Stimulated activated CD8-positive, alpha-beta memory T cell treated with anti-CD3 and anti-CD28 coated beads, Interleukin-15, amount 100 ng/mL, for 24 hours (primary cell): Measurements from ENCODE around the gene APOL1.
"Not testable (repeated sequence)": the region's sequence is repeated elsewhere in the genome, so short reads cannot be mapped to it uniquely, and the experiment has no call there.

Source experiments
- DNase-seq: peaks from one replicate; pipeline ENCODE4 v3.0.0-alpha.2; 2020; ENCODE audit warnings: low read depth

APOL1 gene

GRCh38 chr22:36225333-36225922 is 27.5 kb upstream of the APOL1 start:
- DNase-seq: no peak

GRCh38 chr22:36226189-36226588 is 26.7 kb upstream of the APOL1 start:
- DNase-seq: no peak

GRCh38 chr22:36227396-36227795 is 25.5 kb upstream of the APOL1 start:
- DNase-seq: no peak

DNA sequence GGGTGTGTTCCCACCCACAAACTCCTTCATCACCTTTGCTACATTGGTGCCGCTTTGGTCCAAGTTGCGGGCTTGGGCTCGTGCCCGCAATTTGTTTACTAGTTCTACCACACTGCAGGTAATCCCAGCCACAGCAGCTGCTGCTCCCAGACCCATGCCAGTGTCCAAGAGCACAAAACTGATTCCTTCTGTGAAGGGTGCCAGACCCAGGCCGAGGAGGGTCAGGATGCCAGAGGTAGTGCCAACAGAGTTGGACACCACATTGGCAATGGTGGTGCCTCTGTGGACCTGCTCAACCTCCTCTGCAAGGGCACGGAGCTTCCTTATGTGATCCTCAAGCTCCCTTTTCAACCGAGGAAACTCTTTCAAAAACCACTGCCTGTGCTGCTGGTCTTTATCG is 25.1 kb upstream of the APOL1 start:
- DNase-seq: no peak

- not testable (repeated sequence) for DNase-seq
Measured at GRCh38 chr22:36228369-36228768, 24.6 kb upstream of the APOL1 start.

DNA sequence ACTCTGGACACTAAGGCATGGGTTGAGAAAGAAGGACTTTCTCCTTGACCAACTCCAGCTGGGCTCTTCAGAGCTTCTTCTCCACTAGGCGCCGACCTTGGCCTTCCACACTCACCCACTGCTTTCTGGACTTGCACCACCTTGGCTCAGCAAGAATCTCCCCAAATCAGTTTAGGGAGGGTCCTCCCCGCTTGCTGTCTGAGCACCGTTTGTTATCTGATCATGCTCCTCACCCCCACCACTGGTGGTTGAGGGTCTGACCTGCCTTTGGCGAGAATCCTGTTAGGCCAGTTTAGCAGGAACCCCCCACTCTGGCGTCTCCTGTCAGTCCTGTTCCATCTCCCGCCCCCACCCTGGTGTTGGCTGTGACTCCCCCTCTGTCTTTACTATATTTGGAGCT is 24.0 kb upstream of the APOL1 start:
- DNase-seq: no peak

DNA sequence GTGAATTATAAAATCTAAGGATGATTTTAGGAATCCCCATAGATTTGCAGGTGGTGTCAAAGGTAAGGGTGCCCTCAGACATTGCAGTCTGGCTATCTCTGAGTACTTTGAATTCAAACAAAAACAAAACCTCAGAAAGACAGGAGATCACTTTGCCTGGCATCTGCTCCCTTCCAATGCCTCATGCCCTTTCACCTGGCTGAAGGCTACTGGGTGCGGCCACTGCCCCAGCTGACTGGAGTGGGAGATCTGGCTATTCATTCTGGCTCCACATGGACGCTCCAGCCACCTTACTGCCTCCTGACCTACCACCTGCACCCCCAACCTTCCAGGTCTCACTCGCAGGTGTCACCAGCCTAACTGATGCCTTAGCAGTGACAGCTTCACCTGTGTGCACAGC is 23.3 kb upstream of the APOL1 start:
- DNase-seq: not testable (repeated sequence)

GRCh38 chr22:36231051-36231450 is 21.9 kb upstream of the APOL1 start:
- not testable (repeated sequence) for DNase-seq

DNA sequence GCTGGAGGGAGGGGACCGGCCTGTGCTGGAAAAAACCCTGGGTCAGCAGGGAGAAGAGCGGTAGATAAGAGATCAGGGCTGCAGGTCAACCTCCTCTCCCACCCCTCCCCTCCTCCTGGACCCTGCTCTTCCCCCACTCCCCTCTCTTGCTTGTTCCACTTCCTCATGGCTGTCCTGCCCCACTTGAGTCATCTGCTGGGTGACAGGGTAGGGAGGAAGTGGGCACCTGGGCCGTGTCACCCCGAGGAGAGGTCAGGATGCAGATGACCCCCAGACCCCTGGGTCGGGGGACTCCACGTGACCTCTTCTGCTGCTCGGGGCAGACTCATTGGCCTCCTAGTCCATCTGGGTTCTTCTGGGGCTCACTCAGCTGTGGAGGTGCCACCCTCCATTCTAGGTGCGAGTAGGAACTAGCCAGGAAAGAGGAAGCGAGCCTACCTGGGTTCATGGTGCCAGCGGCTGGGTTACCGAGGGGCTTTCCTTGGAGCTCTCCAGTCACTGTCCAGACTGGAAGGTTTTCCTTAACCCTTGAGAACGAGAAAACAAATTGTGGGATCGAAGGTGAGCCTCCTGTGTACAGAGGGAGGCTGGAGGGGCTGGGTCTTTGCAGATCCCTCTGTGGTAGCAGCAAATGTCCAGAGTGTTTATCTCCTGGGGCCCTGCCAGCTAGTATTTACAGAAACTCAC is 20.1 kb upstream of the APOL1 start:
- DNase-seq: no peak

GRCh38 chr22:36233796-36234195 is 19.1 kb upstream of the APOL1 start:
- no peak for DNase-seq

- DNase-seq: no peak
Measured at GRCh38 chr22:36234213-36234612, 18.7 kb upstream of the APOL1 start.

DNA sequence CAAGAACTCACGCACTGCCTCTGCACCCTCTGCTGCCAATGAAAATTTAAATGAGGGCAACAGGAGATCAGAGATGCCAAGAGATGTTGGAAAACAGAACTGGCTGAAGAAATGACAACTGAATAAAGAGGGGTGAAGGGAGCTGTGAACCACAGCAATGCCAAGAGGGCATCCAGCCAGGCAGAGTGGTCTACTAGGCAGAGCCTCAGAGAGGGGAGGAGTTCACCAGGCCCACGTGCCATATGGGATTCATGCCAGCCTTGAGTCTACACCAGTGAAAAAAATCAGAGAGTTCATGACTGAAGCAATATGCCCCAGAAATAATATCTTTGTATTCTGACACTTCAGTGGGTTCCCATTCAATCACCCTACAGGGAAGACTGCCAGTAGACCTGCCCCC is 18.0 kb upstream of the APOL1 start:
- no peak for DNase-seq

DNA sequence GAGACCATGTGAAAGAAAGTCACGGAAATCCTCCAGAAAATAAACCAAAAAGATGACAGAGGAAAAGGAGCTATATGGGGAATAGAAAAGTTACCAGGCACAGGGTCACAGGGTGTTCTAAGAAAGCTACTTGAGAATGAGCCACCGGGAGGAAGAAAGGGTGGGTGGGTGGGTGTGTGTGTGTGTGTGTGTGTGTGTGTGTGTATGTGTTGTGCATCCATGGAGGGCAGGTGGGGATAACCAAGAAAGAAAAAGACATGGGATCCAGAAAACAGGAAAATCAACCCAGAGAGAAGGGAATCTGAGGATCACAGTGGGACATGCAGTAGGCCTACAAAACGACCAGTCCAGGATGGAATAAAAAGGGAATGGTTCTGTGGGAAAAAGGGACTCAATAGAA is 17.3 kb upstream of the APOL1 start:
- no peak for DNase-seq

DNA sequence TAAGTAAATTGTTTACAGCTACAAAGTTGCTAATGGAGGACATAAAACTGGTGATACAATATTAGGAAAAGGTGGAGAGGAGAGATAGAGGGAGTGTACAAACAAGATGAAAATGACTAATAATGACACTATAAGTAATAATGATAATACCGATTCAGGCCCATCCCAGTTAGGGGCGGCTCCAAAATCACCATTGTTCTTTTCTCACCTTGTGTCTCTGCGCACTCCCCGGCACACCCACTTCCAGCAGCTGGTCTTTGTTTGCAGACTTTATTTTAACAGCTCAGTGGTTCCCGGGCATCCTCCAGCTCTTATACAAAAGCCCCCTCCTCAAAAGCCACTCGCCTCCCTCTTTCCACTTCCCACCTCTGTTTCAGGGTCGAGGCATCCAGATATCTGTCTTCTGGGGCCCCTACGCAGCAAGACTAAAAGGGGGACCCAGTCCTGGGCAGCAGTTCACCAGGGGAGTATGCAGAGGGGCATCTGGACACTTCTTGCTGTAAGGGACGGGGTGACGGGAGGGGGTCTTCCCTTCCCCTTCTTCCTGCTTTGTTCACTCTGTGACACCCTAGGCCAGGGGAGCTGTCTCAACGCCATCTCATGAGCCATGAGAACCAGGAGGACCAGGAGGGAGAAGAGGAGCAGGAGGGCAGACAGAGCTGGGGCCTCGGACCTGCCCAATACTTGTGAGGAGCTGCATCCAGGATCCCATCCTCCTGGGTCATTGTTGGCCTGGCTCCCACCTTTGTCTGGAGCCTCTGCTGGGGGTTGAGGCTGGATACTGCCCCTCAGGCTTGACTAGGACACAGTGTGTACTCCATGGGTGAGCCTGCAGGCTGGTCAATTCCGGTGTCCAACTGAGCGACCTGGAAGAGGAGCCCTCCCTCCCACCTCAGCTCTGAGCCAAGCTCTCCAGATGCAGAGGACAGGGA is 16.3 kb upstream of the APOL1 start:
- no peak for DNase-seq

GRCh38 chr22:36237462-36238372 is 15.2 kb upstream of the APOL1 start:
- DNase-seq: no peak

DNA sequence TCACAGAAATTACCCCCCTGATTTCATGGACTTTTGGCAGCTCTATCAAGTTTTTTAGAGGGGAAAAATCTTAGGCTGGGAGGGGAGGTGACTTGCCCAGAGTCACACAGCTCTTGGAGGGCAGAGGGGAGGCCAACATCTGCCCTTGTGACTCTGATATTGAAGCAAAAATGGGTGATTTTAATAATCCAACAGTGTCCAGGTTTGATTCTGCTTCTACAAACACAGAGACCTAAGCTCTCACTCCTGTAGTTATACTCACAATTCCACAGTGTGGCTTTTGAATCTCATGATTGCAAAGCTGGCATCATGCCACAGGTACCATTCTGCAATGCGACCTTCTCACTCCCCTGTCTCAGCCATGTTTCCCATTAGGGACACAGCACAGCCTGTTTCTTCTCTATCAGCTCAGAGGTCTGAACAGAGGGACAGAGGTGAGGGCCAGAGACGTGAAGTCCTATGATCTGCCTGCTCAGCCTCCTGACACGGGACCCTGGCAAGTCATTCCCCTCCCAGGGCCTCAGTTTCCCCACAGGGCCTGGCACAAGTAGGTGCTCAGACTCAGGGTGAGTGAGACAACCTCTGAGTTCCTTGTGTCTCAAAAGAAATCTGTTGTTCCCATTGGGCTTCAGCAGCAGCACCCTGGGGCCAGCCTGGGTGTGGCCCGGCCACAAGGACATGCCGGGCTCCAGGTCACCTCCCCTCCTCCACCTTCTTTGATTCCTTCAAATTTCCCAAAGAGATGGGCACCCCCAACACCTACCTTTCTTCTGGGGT is 14.4 kb upstream of the APOL1 start:
- DNase-seq: no peak

DNA sequence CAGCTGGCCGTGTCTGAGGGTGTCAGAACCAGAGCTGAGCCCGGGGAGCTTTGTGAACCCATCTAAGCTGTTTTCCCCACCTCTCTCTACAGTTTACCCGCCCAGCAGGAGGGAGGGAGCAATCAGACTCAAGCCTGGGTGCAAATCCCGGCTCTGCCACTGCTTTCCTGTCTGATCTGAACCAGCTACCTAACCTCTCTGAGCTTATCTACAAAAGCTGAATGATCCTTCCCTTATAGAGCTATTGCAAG is 13.9 kb upstream of the APOL1 start:
- DNase-seq: no peak

DNA sequence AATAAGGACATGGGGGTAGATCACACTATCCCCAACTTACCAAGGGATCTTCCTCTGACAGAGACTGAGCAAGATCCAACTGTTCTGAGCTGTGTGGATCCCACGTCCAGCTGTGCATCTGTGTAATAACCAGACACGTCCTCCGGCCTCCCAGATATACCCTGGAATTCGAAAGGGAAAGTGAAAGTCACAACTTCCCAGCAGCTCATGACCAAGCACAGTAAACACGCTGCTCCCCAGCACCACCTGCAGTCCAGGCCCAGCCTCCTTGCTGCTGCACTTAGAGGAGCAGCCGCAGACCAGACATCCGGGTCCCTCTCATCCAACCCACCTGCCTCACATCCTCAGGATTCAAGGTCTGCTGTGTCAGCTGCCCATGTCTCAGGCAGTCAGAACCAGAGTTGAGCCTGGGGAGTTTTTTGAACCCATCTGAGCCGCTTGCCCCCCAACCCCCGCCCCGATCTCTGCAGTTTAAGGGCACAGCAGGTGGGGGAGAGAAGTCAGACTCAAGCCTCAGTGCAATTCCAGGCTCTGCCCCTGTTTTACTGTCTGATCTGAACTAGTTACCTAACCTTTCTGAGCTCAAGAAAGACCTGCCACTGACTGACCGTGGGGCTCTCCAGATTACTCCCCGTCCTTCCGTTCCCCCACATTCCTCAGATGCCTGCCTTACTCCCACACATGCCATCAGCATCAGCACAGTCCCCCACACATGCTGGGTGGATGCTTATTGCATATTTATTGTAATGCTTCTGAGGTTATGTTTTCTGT is 13.3 kb upstream of the APOL1 start, which contains the start of gene APOL2:
Gene APOL2, minus strand, starts transcription at position 127 of the 771 bp plus-strand sequence. CDS start 6,365 bp downstream, outside the sequence.
- peak; percentile 42 for DNase-seq

DNA sequence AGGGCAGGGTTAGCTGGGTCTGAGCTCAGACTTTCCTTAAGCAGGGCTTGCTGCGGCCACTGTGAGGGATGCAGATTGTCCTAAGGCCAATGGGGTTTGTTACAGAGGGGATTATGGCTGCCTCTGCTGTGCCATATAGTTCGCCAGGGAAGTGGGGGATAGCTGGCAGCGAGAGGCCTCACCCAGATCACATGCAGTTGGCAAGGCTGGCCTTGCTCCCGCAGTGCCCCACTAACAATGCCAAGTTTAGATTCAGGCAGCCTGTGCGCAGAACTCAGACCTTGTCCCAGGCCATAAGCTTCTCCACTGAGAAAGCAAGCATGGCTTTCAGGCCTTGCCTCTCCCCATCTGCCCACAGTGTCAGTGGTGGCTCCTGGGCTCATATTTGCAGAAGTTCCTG is 8.9 kb upstream of the APOL1 start:
- DNase-seq: no peak
